Renal pelvis (tissue), 4 donors: ENCODE results near the gene INPP5F. TPM values are rescaled to one million over a fixed set of nuclear protein-coding genes. Genes with fewer than 3 reads are reported as not detected.
A peak's percentile ranks its signal among the peaks of the same experiment; 100 is the strongest.
"Not testable (repeated sequence)": the region's sequence is repeated elsewhere in the genome, so short reads cannot be mapped to it uniquely, and the experiment has no call there.

Experiments used
- DNase-seq: peaks from one replicate; pipeline ENCODE4 v3.0.0-alpha.2; 2013
- polyA plus RNA-seq, 3 donors: library from polyadenylated mRNA; unstranded; fragments of 120-200 nt; gene quantifications; one replicate each; pipeline ENCODE4 v1.2.1, GENCODE V29; 2013; ENCODE audit not compliant: insufficient read length in 3 of 3

The INPP5F gene
- polyA plus RNA-seq, 3 donors, result 52.0 to 55.0 (median 53.5) TPM

GRCh38 chr10:119770928-119771327, 45.1 kb downstream of the INPP5F start:
- no peak for DNase-seq

GRCh38 chr10:119772334-119772733, 46.5 kb downstream of the INPP5F start:
- no peak for DNase-seq

- not testable (repeated sequence) for DNase-seq
These were observed 47.2 kb downstream of the INPP5F start for GRCh38 chr10:119773041-119773440.

- no peak for DNase-seq
These were observed 49.7 kb downstream of the INPP5F start for GRCh38 chr10:119775529-119775928.

- DNase-seq, result no peak
These were observed 50.7 kb downstream of the INPP5F start for GRCh38 chr10:119776536-119776935.

DNA sequence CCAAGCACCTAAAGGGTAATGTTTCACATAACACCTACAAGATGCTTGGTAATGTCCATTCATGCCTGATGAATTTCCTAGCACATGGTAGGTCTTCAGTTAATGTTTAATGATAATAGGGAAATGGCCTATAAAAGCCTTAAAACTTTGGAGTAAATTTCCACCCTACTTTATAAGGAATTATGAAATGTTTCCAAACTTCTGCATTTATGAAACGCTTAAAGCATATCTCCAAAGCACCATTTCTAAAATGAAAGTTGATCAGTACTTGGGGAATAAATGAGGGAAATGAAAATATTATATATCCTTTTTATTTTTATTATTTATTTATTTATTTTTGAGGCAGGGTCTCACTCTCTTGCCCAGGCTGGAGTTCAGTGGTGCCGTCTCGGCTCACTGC, 51.8 kb downstream of the INPP5F start:
- no peak for DNase-seq

DNA sequence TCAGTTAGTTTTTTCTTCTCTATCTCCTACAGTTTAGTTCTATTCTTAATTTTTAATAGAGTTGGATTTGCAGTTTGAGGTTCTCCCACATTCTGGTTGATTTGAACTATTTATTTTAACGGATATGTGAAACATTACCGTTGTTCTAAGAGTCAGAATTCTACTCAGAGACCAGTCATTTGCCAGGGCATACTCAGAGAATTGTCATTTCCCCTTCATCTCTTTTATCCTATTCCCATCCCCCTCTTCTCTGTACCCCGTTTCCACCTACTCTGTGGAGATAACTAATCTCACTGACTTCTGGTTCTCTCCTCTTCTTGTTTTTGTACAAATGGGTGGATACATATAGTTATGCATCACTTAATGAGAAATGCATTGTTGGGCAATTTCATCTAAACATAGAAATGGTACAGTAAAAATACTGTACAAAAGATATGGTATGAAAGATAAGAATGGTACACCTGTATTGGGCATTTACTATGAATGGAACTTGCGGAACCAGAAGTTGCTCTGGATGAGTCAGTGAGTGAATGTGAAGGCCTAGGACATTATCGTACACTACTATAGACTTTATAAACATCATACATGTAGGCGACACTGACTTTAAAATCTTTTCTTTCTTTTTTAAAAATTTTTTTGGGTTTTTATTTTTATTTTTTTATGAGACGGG, 53.1 kb downstream of the INPP5F start:
- DNase-seq, result no peak

DNA sequence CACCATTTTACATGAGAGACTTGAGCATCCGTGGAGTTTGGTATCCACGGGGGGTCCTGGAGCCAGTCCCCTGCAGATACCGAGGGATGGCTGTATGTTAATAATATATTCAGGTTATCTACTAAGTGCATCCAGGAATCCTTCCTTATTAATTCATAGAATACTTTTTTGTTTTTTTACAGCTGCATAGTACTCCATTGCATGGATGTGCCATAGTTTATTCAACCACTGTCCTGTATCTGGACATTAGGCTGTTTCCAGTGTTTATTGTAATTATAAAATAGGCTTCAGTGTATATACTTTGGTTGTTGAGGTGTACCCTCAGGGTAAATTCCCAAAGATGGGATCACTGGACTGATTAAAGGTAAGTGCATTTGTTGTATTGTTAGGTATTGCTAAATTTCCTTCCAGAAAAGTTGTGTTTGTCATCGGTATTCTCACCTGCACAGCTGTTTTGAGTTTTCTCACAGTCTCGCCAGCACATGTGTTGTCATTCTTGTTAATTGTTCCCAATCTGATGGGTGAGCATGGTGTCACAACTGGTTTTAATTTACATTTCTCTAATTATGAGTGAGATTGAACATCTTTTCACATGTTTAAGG, 55.1 kb downstream of the INPP5F start:
- DNase-seq, result no peak

GRCh38 chr10:119781498-119781897, 55.6 kb downstream of the INPP5F start:
- no peak for DNase-seq

DNA sequence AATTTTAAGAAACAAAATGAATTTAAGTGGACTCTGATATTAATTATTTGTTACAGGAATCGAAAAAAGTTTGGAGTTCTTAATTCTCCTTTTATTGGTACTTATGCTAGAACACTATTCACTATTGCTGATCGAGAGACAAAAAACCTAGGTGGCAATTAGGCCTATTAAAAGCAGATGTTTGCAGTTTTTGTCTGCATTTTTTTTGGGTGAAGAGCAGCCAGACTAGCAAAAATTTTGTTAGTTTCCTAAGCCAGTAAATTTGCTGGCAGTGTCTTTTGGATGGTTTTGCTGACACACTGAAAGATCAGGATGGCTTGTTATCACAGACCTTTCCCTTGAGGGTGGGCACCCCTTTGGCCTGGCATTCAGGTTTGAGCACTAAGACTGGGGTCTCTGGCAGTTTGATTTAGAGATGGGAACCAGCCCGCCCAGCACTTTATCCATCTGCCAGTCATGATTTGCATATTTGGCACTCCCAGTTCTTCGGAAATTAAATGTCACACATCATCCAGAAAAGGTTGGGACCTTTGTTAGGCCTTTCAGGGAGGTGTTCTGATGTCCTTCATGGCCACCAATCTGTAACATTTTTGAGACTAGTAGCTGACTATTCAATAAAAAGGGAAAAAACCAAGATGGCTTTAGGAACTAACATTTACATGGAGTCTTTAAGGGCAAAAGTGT, 57.3 kb downstream of the INPP5F start:
- DNase-seq, result no peak

DNA sequence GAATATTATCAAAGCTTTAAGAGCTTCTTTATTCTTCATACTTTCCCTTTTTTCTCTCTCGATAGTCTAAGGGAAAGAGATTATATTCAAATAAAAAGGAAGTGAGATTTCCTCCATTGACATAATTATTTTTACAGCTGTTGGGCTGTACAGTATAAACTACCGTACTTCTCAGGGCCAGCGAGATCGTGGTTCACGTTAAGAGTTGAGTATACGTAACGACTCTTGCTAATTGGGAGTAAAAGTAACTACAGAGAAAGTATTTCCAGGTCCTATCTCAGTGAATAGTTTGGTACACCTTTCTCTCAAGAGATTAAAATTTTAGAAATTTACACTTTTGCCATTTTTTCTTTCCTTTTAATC, 57.8 kb downstream of the INPP5F start:
- DNase-seq, result no peak

- DNase-seq, result no peak
These were observed 58.7 kb downstream of the INPP5F start for GRCh38 chr10:119784340-119785067.

DNA sequence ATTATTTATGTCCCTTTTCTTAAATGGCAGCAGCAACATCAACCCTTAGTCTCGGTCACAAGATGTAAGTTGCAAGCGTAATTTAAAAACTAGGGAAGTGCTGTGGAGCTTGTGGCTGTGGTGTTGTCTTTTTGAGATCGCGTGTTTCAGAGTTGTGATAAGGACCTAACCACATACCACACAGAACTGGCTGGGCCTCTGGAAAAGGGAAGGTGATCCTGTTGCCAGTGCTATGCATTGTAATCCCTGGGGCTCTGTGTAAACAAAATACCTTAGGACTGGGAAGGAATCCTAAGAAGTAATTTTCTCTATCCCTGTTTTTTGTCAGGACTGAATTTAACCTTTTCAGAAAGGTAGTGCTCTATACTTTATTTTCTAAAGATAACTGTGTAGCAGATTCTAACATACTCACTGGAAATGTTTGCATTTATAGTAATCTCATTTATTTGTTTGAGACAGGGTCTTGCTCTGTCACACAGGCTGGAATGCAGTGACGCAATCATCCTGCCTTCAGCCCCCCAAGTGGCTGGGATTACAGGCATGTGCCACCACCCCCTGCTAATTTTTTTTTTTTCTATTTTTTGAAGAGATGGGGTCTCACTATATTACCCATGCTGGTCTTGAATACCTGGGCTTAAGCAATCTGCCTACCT, 60.4 kb downstream of the INPP5F start:
- peak; percentile 60 for DNase-seq

DNA sequence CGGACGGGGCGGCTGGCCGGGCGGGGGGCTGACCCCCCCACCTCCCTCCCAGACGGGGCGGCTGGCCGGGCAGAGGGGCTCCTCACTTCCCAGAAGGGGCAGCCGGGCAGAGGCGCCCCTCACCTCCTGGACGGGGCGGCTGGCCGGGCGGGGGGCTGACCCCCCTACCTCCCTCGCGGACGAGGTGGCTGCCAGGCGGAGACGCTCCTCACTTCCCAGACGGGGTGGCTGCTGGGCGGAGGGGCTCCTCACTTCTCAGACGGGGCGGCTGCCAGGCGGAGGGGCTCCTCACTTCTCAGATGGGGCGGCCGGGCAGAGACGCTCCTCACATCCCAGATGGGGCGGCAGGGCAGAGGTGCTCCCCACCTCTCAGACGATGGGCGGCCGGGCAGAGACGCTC, 69.3 kb downstream of the INPP5F start:
- DNase-seq, result not testable (repeated sequence)

DNA sequence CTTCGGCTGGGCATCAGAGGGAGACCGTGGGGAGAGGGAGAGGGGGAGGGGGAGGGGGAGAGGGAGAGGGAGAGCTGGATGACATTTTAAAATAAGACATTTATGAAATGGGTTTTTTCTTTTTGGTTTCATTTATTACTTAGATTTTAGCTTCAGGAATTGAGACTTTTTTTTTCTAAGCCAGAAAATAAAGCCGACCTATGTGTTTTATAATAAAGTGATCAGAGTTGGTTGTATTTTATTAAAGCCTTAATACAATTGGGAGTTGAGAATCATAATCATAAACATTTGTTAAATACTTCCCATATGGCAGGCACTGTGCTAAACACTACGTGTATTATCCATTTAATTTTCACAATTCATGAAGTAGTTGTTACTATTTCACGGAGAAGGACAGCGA, 70.2 kb downstream of the INPP5F start:
- DNase-seq, result no peak

DNA sequence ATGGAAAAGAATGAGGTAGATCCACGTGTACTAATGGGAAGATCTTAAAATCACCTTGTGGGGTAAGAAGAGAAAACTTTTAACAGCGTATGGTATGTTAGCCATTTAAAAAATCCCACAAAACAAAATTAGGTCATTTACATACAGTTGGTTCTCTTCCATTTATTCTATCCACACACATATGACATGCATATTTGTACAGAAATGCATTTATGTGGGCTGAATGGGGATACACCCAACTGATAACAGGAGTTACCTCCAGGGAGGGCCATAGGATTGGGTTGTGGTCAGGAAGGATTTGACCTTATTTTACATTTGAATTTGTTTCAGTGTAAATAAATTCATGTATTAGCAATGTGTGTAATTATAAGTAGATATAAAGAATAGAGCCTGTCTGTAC, 75.3 kb downstream of the INPP5F start:
- no peak for DNase-seq

DNA sequence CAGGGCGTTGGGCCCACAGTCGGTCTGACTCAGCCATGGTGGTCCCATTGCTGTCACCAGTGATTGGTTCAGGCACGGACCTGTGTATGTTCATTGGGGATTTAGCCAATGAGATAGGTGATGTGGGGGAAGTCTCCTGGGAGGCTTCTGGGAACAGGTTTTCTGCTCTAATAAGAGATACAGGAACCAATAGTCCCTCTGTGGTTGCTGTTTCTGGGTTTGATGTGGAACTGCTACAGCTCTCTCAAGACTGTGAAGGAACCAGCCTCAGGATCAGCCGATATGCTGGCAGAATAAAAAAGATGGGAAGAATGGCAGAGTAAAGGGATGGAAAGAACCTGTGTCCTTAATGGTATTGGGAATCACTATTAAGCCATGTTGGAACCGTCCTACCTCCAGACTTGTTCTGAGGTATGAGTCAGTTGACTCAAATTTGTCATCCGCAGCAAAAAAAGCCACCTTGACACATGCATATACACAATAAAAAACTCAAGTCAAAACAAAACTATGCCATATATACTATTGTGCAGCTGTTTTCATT, 76.2 kb downstream of the INPP5F start:
- no peak for DNase-seq

DNA sequence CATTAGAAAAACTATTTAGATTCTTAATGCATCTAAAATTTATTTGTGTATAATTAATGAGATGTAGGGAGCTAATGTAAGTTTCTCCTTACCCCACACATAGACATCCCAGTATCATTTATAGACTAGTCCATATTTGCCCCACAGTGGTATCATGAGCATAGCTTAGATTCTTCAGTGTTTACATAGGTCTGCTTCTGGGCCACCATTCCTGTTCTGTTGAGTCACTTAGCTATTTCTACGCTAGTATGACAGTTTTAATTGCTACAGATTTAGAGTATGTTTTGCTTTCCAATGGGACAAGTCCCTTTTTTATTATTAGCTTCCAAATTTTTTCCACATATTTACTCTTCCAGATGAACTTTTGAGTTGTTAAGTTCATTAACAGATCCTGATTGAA, 77.4 kb downstream of the INPP5F start:
- DNase-seq, result no peak

DNA sequence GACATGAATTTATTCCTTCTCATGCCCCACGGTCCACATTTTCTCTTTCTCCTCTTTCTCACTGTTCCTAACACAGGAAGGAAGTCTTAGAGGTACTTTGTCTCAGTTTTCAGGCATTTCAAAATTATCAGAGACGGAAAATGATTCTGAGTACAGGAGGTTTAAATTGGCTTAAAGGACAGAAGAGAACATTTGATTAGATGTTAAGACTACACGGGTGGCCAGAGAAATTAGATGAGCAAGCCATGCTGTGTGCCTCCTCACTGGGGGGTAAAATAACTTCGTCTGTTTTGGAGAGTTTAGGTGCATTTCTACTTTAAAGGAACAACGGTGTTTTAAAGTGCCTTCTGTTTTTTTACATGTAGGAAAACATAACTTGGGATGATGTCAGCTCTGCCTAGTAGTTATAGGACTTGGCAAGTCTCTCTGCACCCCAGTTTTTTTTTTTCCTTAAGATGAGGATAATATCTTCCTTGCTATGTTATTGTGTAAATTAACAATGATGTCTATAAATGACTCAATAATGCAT, 79.9 kb downstream of the INPP5F start:
- no peak for DNase-seq

- DNase-seq, result no peak
These were observed 80.7 kb downstream of the INPP5F start for GRCh38 chr10:119806334-119807130.
